ENCODE data around the gene TPGS1.

TPGS1 gene

GRCh38 chr19:530134-531008, 23.1 kb downstream of the TPGS1 start:
- in situ Hi-C loops (cut with MboI; ENCODE audit: low sequenced_read_pairs), result no loop called here
- DNase-seq (ENCODE audit: low spot score in 2 of 2), result no peak
- Histone ChIP-seq H3K9me3 (no peaks in the 10 kb centered on the region), H3K4me1 (peaks cover 9% of the 10 kb centered on the region), H3K27me3 (ENCODE audit: low read depth) (peaks cover 4% of the 10 kb centered on the region; the same call in 1 of the 2 replicates), H3K36me3 (replicated peaks) (peaks cover 18% of the 10 kb centered on the region), H3K4me3 (peak overlapping the region; percentile 58)

DNA sequence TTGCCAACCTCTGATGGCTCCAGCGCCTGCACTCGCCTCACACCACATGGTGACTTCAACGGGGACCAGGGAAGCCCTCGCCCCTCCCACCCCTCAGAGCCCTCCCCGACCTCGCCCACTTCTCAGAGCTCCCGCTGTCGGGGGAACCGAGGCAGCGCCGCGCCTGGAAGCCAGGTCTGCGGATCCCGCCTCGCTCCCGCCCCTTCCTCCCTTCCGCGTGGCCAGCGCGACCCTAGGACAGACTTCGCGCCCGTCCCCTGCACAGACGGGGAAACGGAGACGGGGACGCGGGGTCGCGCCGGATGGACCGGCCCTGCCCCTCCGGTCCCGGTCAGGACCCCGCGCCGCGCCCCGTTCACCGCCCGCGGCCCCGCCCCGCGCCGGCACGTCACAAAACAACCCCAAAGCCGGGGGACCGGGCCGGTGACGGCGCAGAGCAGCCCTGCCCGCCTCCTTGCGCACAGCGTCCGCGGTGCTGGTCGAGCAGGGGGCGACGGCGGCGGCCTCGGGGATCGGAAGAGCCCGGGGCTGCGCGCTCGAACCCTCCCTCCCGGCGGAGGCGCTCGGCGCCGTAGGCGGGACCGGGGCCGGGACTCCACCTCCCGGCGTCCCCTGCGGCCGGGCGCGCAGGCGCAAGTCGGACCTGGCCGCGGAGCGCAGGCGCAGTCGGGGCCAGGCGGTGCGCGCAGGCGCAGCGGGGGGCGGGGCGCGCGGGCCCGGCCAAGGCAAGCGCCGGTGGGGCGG, 23.9 kb downstream of the TPGS1 start:
- Histone ChIP-seq H3K27me3 (ENCODE audit: low read depth) (0 out of 2 replicates have a peak, but pooled peaks cover under 1% of the 10 kb centered on the region), H3K36me3 (replicated peaks) (peaks cover 23% of the 10 kb centered on the region), H3K4me3 (peak overlapping the region; percentile 58), H3K9me3 (no peaks in the 10 kb centered on the region), H3K4me1 (peaks cover 9% of the 10 kb centered on the region)
- peak; percentile 86 to 94 for DNase-seq (ENCODE audit: low spot score in 2 of 2)
- in situ Hi-C loops (cut with MboI; ENCODE audit: low sequenced_read_pairs), result no loop called here

- DNase-seq (ENCODE audit: low spot score in 2 of 2), result no peak
- peaks cover 9% of the 10 kb centered on the region for H3K4me1 ChIP-seq
- no peaks in the 10 kb centered on the region for H3K27me3 ChIP-seq (ENCODE audit: low read depth)
- H3K4me3 ChIP-seq, result peak within 1 kb of the TSS; percentile 96
- peaks cover 31% of the 10 kb centered on the region for H3K36me3 ChIP-seq (replicated peaks)
- in situ Hi-C loops (cut with MboI; ENCODE audit: low sequenced_read_pairs), result no loop called here
- no peaks in the 10 kb centered on the region for H3K9me3 ChIP-seq
Measured at GRCh38 chr19:531753-532560, 24.7 kb downstream of the TPGS1 start, which contains the start of gene CDC34. Gene CDC34 (plus strand): TSS chr19:531760. CDS start chr19:531932, 172 bp downstream.

- Histone ChIP-seq H3K4me1 (peaks cover 9% of the 10 kb centered on the region), H3K9me3 (no peaks in the 10 kb centered on the region), H3K4me3 (peak overlapping the region; percentile 96), H3K36me3 (replicated peaks) (peaks cover 34% of the 10 kb centered on the region), H3K27me3 (ENCODE audit: low read depth) (no peaks in the 10 kb centered on the region)
- peak; percentile 46 to 67 for DNase-seq (ENCODE audit: low spot score in 2 of 2)
- in situ Hi-C loops (cut with MboI; ENCODE audit: low sequenced_read_pairs), result no loop called here
Measured at GRCh38 chr19:532561-533363, 25.5 kb downstream of the TPGS1 start.

GRCh38 chr19:533364-534058, 26.2 kb downstream of the TPGS1 start:
- peaks cover 9% of the 10 kb centered on the region for H3K4me1 ChIP-seq
- DNase-seq (ENCODE audit: low spot score in 2 of 2), result no peak
- H3K36me3 ChIP-seq (replicated peaks), result peaks cover 38% of the 10 kb centered on the region
- peak overlapping the region; percentile 96 for H3K4me3 ChIP-seq
- H3K9me3 ChIP-seq, result no peaks in the 10 kb centered on the region
- H3K27me3 ChIP-seq (ENCODE audit: low read depth), result no peaks in the 10 kb centered on the region
- in situ Hi-C loops (cut with MboI; ENCODE audit: low sequenced_read_pairs), result no loop called here

DNA sequence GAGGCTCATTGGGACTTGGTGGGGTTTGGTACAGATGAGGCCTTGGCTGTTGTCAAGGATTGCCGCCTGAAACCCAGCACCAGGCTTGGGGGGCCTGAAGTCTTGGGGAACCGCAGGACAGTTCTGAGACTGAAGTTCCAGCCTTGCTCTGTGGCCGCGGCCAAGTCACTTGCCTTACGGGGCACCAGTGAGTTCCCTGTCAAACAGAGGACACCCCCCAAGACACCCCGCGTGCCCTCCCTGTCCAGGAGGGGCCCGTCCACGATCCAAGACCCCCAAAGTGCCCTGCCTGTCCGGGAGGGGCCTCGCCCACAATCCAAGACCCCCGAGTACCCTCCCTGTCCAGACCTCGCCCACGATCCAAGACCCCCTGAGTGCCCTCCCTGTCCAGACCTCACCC, 26.8 kb downstream of the TPGS1 start:
- Histone ChIP-seq H3K36me3 (replicated peaks) (peaks cover 40% of the 10 kb centered on the region), H3K4me1 (peaks cover 9% of the 10 kb centered on the region), H3K27me3 (ENCODE audit: low read depth) (no peaks in the 10 kb centered on the region), H3K9me3 (no peaks in the 10 kb centered on the region), H3K4me3 (no peak overlapping the region; the same call in 1 of the 2 replicates)
- in situ Hi-C loops (cut with MboI; ENCODE audit: low sequenced_read_pairs), result no loop called here
- DNase-seq (ENCODE audit: low spot score in 2 of 2), result no peak

DNA sequence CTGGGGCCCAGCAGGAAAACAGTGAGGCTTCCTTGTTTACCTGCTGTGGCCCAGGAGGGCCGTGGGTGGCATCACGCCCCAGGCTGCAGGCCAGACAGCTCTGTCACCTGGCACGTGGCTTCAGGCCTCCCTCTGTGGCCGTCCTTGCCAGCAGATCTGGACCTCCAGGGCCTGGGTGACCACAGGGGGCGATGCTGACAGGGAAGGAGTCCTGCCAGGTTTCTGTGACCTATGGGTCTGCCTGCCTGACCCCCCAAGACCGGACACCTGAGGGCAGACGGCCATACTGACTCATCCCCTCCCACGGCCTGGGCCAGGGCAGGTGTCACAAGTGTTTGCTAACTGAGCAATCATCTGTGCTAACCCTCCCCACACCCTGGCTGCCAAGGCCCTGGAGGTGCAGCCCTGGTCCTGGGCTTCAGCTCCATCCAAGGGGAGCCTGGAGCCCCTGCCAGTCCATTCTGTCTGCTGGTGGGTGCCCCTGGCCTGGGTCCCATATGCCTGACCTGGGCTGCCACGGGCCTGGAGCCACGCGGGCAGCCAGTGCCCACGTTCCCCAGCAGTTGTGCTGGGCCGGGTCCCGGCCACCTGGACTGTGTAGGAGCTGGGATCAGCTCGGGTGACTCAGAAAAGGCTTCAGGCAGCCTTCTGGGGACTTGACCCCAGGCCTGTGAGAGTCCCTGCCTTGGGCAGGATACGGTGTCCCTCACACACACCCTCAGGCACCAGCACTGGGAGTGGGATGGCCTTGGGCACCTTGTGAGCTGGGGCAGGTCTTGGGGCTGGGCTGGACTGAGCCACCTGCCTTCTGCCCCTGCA, 27.9 kb downstream of the TPGS1 start:
- H3K9me3 ChIP-seq, result no peaks in the 10 kb centered on the region
- H3K4me1 ChIP-seq, result peaks cover 9% of the 10 kb centered on the region
- H3K27me3 ChIP-seq (ENCODE audit: low read depth), result no peaks in the 10 kb centered on the region
- peaks cover 43% of the 10 kb centered on the region for H3K36me3 ChIP-seq (replicated peaks)
- DNase-seq (ENCODE audit: low spot score in 2 of 2), result no peak
- in situ Hi-C loops (cut with MboI; ENCODE audit: low sequenced_read_pairs), result no loop called here
- no peak overlapping the region for H3K4me3 ChIP-seq

- peaks cover 9% of the 10 kb centered on the region for H3K4me1 ChIP-seq
- no peak for DNase-seq (ENCODE audit: low spot score in 2 of 2)
- no peaks in the 10 kb centered on the region for H3K27me3 ChIP-seq (ENCODE audit: low read depth)
- peaks cover 48% of the 10 kb centered on the region for H3K36me3 ChIP-seq (replicated peaks)
- no peak overlapping the region for H3K4me3 ChIP-seq
- in situ Hi-C loops (cut with MboI; ENCODE audit: low sequenced_read_pairs), result no loop called here
- no peaks in the 10 kb centered on the region for H3K9me3 ChIP-seq
Measured at GRCh38 chr19:536031-536880, 29.0 kb downstream of the TPGS1 start.

- in situ Hi-C loops (cut with MboI; ENCODE audit: low sequenced_read_pairs), result no loop called here
- H3K4me1 ChIP-seq, result peaks cover 9% of the 10 kb centered on the region
- H3K36me3 ChIP-seq (replicated peaks), result peaks cover 51% of the 10 kb centered on the region
- H3K27me3 ChIP-seq (ENCODE audit: low read depth), result no peaks in the 10 kb centered on the region
- H3K4me3 ChIP-seq, result no peak overlapping the region
- no peak for DNase-seq (ENCODE audit: low spot score in 2 of 2)
- no peaks in the 10 kb centered on the region for H3K9me3 ChIP-seq
Measured at GRCh38 chr19:536881-537404, 29.6 kb downstream of the TPGS1 start.

DNA sequence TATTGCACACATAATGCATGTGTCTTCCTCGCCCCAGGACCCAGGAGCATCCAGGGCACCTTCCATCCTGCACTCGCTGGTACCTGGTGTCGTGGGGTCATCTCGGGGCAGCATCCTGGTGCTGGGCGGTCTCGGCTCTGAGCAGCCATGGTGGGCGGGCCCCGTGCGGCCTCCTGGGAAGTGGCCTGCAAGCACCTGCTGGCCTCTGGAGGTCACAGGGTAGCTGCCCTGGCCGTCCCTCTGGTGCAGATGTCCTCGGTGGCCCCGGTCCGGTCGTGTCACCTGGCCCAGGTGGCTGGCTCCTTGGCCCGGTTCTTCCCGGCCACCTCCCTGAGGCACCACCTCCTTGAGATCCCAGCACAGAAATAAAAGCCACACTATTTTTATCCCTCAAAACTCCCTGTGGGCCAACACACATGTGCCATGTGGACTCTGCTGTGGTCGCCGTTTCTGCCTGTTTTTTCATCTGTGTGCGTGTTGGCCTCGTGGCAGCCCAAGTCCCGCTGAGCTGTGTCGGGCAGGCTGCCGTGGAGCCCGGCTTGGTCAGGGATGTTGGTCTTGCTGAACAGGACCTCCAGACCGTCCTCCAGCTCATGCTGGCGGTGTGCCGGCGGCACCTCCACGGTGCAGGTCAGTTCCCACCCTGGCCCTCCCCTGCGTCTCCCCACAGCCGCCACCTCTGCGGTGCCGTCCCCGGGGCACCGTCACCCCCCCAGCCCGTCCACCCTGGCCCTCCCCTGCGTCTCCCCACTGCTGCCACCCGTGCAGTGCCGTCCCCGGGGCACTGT, 31.5 kb downstream of the TPGS1 start:
- Histone ChIP-seq H3K36me3 (replicated peaks) (peaks cover 46% of the 10 kb centered on the region), H3K27me3 (ENCODE audit: low read depth) (no peaks in the 10 kb centered on the region)
- in situ Hi-C loops (cut with MboI; ENCODE audit: low sequenced_read_pairs), result no loop called here

More for the DNA sequence above, 31.5 kb downstream of the TPGS1 start:
- H3K4me1 ChIP-seq, result peaks cover under 1% of the 10 kb centered on the region; the same call in 1 of the 2 replicates
- no peaks in the 10 kb centered on the region for H3K9me3 ChIP-seq
- H3K4me3 ChIP-seq, result no peak overlapping the region
- no peak for DNase-seq (ENCODE audit: low spot score in 2 of 2)

All from HAP-1 (cell line).